K562 (cell line): ENCODE data around the gene PPP1R15A. TPM values are rescaled to one million over a fixed set of nuclear protein-coding genes. Genes with fewer than 3 reads are reported as not detected.

Source experiments
- AFF4 ChIP-seq: sonication (generic); formaldehyde crosslinking; IDR thresholded peaks from 2 replicates; pipeline ENCODE4 v1.8.0; 2023; ENCODE audit warnings: mild to moderate bottlenecking, missing genetic modification reagents
- COPS2 ChIP-seq: fragments of 450-650 bp; conservative IDR thresholded peaks from 2 replicates; pipeline ENCODE4 v1.6.1; 2016; ENCODE audit warnings: mild to moderate bottlenecking, moderate library complexity
- FOXA1 ChIP-seq: fragments of 450-650 bp; IDR thresholded peaks from 2 replicates; pipeline ENCODE4 v1.6.1; 2016; ENCODE audit warnings: mild to moderate bottlenecking, borderline replicate concordance
- JUN ChIP-seq, 2 experiments: sonication (generic) in 1 of 2; formaldehyde crosslinking in 1 of 2; IDR thresholded peaks; 2 replicates each; pipeline versions ENCODE4 v1.6.1 to v1.8.0; 2012 to 2022; ENCODE audit warnings: borderline replicate concordance in 2 of 2, mild to moderate bottlenecking in 2 of 2, improper control_type of control experiment in 1 of 2, low read depth in 1 of 2, low read length in 1 of 2, missing genetic modification reagents in 1 of 2
- RBBP5 ChIP-seq: fragments of 200-600 bp; sonication (generic); IDR thresholded peaks from 2 replicates; pipeline ENCODE4 v1.6.1; 2012; ENCODE audit warnings: borderline replicate concordance, mild to moderate bottlenecking, low read length, control low read depth, inconsistent platforms; ENCODE audit not compliant: insufficient read depth, poor library complexity, severe bottlenecking
- RCOR1 ChIP-seq, 2 experiments: IDR thresholded peaks; 2 replicates each; pipeline ENCODE4 v1.6.1; 2012; ENCODE audit warnings: low read depth in 2 of 2, low read length in 2 of 2, borderline replicate concordance in 1 of 2, improper control_type of control experiment in 1 of 2
- RERE ChIP-seq: sonication (generic); formaldehyde crosslinking; IDR thresholded peaks from 2 replicates; pipeline ENCODE4 v1.8.0; 2023; ENCODE audit warnings: missing genetic modification reagents, mild to moderate bottlenecking, borderline replicate concordance
- TEAD2 ChIP-seq: fragments of 450-650 bp; IDR thresholded peaks from 2 replicates; pipeline ENCODE4 v1.6.1; 2016; ENCODE audit warnings: missing genetic modification characterization, control low read depth, missing compliant biosample characterization
- TSHZ1 ChIP-seq: fragments of 250-450 bp; sonication (Bioruptor Pico); IDR thresholded peaks from 2 replicates; pipeline ENCODE4 v1.4.0; 2020; ENCODE audit warnings: mild to moderate bottlenecking, moderate library complexity
- ZNF263 ChIP-seq: sonication (generic); formaldehyde crosslinking; IDR thresholded peaks from 2 replicates; pipeline ENCODE4 v1.8.0; 2022; ENCODE audit warnings: mild to moderate bottlenecking, missing genetic modification reagents, borderline replicate concordance
- ZNF740 ChIP-seq, 3 experiments: fragments of 200-800 bp in 1 of 3; sonication (Bioruptor generic) in 1 of 3; sonication (generic) in 1 of 3; formaldehyde crosslinking in 1 of 3; IDR thresholded peaks; 2 replicates each; pipeline versions ENCODE4 v1.6.1 to v1.8.0; 2016 to 2022; ENCODE audit warnings: mild to moderate bottlenecking in 2 of 3, missing compliant biosample characterization in 2 of 3, missing genetic modification characterization in 2 of 3, missing genetic modification reagents in 1 of 3
- polyA plus RNA-seq, 8 experiments: library from polyadenylated mRNA; depleted of rRNA in 4 of 8; stranded (reverse) in 5 of 8; unstranded in 3 of 8; fragments of >200 nt; fragmentation: Nextera tagmentation in 2 of 8; fragmentation: Illumina TruSeq in 1 of 8; extraction: Ambion mirVana in 2 of 8; extraction: Trizol in 1 of 8; gene quantifications; 2 replicates each; pipeline versions ENCODE4 v1.2.1 to v1.2.3, GENCODE V29; 2011 to 2014; ENCODE audit warnings: inconsistent platforms in 1 of 8, missing spikeins in 1 of 8
- total RNA-seq, 7 experiments: library from RNA; depleted of rRNA in 6 of 7; stranded (reverse); fragments of >200 nt in 6 of 7; fragmentation: Illumina TruSeq in 2 of 7; extraction: Trizol in 2 of 7; gene quantifications; 2 replicates each; pipeline versions ENCODE4 v1.2.1 to v1.2.3, GENCODE V29; 2011 to 2021; ENCODE audit warnings: low replicate concordance in 1 of 7

The PPP1R15A gene
- total and polyA plus RNA-seq, 9 of the 15 experiments (the other 6 are each of a cell fraction or from before 2014, with no cell fraction given), result 0.42 to 73.7 (median 44.0) TPM

GRCh38 chr19:48879025-48879637 lies 6.9 kb downstream of the PPP1R15A start (continued):
- TF ChIP-seq JUN (IDR thresholded peaks at IDR 0.05; ENCODE audit: borderline replicate concordance, low read depth, low read length) (no peak), JUN (CRISPR knock-in tag; IDR thresholded peaks at IDR 0.05; ENCODE audit: borderline replicate concordance) (no peak), RERE (CRISPR knock-in tag) (no peak), RBBP5 (no peak), COPS2 (no peak), TEAD2 (tag) (no peak), FOXA1 (no peak), TSHZ1 (no peak), ZNF263 (CRISPR knock-in tag) (no peak), AFF4 (CRISPR knock-in tag) (no peak), RCOR1 (IDR thresholded peaks at IDR 0.05; ENCODE audit: borderline replicate concordance in 1 of 2, low read depth in 2 of 2, low read length in 2 of 2) (no peak), ZNF740 (CRISPR knock-in tag; IDR thresholded peaks at IDR 0.05) (no peak), ZNF740 (tag; IDR thresholded peaks at IDR 0.05) (no peak)
